Measurements from ENCODE around the gene PGLYRP4. TPM values are rescaled to one million over a fixed set of nuclear protein-coding genes. Genes with fewer than 3 reads are reported as not detected.

PGLYRP4 gene
- total and polyA plus RNA-seq, 2 donors (not counting 1 experiment from before 2014, with no cell fraction given) = not detected

DNA sequence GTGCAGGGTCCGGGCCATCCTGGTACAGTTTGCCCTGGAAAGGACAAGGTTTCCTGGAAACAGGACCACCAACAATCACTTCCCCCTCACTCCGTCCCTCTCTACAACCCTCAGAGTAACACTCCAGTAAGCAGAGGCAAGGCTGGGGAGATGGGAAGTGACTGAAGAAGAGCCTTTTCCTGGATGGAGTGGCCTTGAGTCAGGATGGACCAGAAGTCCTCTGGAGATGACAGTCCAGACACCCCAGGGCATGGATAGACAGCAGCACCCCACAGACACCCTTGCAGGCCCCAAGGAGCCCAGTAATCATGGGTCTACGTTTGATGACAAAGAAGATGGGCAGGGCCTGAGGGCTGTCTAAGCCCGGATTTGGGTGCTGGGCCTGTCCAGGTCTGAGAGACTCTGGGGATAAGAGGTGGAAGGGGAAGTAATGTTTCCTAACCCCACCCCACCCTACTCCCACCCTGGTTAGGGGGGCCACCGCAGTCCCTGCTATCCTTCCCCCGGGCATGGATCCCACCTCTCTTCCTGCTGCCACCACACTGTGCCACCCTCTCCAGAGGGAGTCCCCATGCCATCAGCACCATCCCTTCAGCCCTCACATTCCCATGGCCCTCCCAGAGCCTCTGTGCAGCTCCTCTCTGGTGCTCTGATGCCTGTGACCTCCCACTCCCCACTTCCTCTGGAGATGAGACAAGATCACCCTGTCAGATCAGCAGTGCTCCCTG, 49.4 kb upstream of the PGLYRP4 start:
- no peaks in the 10 kb centered on the region for H3K79me2 ChIP-seq (ENCODE audit: control insufficient read depth, insufficient read depth, low read length)
- H3K4me3 Mint-ChIP-seq = no peak overlapping the region
- H3K9ac ChIP-seq (ENCODE audit: low read length) = no peak overlapping the region
- H3K4me1 Mint-ChIP-seq = no peaks in the 10 kb centered on the region
- no peak overlapping the region for H3K4me3 ChIP-seq (ENCODE audit: control extremely low read depth in 1 of 5, extremely low read depth in 1 of 5, insufficient read depth in 1 of 5, low read depth in 2 of 5, low read length in 4 of 5)
- no peak for TF ChIP-seq EZH2 (IDR thresholded peaks at IDR 0.05; ENCODE audit: borderline replicate concordance, insufficient read depth, low read depth, low read length, poor library complexity, severe bottlenecking)
- TF ChIP-seq, protein P1, sequence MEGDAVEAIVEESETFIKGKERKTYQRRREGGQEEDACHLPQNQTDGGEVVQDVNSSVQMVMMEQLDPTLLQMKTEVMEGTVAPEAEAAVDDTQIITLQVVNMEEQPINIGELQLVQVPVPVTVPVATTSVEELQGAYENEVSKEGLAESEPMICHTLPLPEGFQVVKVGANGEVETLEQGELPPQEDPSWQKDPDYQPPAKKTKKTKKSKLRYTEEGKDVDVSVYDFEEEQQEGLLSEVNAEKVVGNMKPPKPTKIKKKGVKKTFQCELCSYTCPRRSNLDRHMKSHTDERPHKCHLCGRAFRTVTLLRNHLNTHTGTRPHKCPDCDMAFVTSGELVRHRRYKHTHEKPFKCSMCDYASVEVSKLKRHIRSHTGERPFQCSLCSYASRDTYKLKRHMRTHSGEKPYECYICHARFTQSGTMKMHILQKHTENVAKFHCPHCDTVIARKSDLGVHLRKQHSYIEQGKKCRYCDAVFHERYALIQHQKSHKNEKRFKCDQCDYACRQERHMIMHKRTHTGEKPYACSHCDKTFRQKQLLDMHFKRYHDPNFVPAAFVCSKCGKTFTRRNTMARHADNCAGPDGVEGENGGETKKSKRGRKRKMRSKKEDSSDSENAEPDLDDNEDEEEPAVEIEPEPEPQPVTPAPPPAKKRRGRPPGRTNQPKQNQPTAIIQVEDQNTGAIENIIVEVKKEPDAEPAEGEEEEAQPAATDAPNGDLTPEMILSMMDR (IDR thresholded peaks at IDR 0.05) = no peak
- H3K27me3 Mint-ChIP-seq = peaks cover 43% of the 10 kb centered on the region
- peaks cover 0 to under 1% (median 0%) of the 10 kb centered on the region in 4 experiments for H3K27me3 ChIP-seq (replicated peaks in 1 of 4; ENCODE audit: control extremely low read depth in 1 of 4, control insufficient read depth in 3 of 4, insufficient read depth in 4 of 4, low read length in 3 of 4)
- H3K27ac Mint-ChIP-seq = no peak overlapping the region
- H3K36me3 ChIP-seq (replicated peaks in 1 of 2; ENCODE audit: control extremely low read depth in 1 of 2, control insufficient read depth in 1 of 2, extremely low read depth in 1 of 2, insufficient read depth in 2 of 2, low read length in 1 of 2) = no peaks in the 10 kb centered on the region
- intact Hi-C loops (cut with micrococcal nuclease) = no loop called here
- WGBS (ENCODE audit: insufficient coverage) = 86% methylated on average over 3 of the region's 6 CpGs
- H3K4me1 ChIP-seq (ENCODE audit: control insufficient read depth in 2 of 2, insufficient read depth in 2 of 2, low read length in 2 of 2) = no peaks in the 10 kb centered on the region
- H3K27ac ChIP-seq (ENCODE audit: low read length in 2 of 2) = no peak overlapping the region
- H3K9me3 ChIP-seq (ENCODE audit: control extremely low read depth in 1 of 3, control insufficient read depth in 2 of 3, insufficient read depth in 1 of 3, low read length in 2 of 3) = no peaks in the 10 kb centered on the region
- H2AFZ ChIP-seq (ENCODE audit: insufficient read depth, low read depth, low read length, poor library complexity, severe bottlenecking) = no peak overlapping the region
- H4K20me1 ChIP-seq (ENCODE audit: control insufficient read depth, insufficient read depth, low read length, poor library complexity, severe bottlenecking) = no peaks in the 10 kb centered on the region
- no peak for DNase-seq
- H3K9me3 Mint-ChIP-seq (ENCODE audit: insufficient read depth) = no peaks in the 10 kb centered on the region
- no peak overlapping the region for H3K4me2 ChIP-seq (replicated peaks; ENCODE audit: low read depth, low read length, poor library complexity, severe bottlenecking)
- POLR2A ChIA-PET = no interaction called here
- CTCF ChIA-PET = no interaction called here
- ATAC-seq (ENCODE audit: low read depth) = no peak

GRCh38 chr1:153397051-153397923, 48.6 kb upstream of the PGLYRP4 start:
- Histone ChIP-seq H3K4me3 (ENCODE audit: control extremely low read depth in 1 of 5, extremely low read depth in 1 of 5, insufficient read depth in 1 of 5, low read depth in 2 of 5, low read length in 4 of 5) (no peak overlapping the region), H3K4me2 (replicated peaks; ENCODE audit: low read depth, low read length, poor library complexity, severe bottlenecking) (no peak overlapping the region), H3K79me2 (ENCODE audit: control insufficient read depth, insufficient read depth, low read length) (no peaks in the 10 kb centered on the region), H3K9ac (ENCODE audit: low read length) (no peak overlapping the region), H3K9me3 (ENCODE audit: control extremely low read depth in 1 of 3, control insufficient read depth in 2 of 3, insufficient read depth in 1 of 3, low read length in 2 of 3) (no peaks in the 10 kb centered on the region), H3K27me3 (replicated peaks in 1 of 4; ENCODE audit: control extremely low read depth in 1 of 4, control insufficient read depth in 3 of 4, insufficient read depth in 4 of 4, low read length in 3 of 4) (peaks cover 0 to 4% (median 0%) of the 10 kb centered on the region in 4 experiments), H3K4me1 (ENCODE audit: control insufficient read depth in 2 of 2, insufficient read depth in 2 of 2, low read length in 2 of 2) (no peaks in the 10 kb centered on the region), H2AFZ (ENCODE audit: insufficient read depth, low read depth, low read length, poor library complexity, severe bottlenecking) (no peak overlapping the region), H3K27ac (ENCODE audit: low read length in 2 of 2) (no peak overlapping the region), H4K20me1 (ENCODE audit: control insufficient read depth, insufficient read depth, low read length, poor library complexity, severe bottlenecking) (no peaks in the 10 kb centered on the region), H3K36me3 (replicated peaks in 1 of 2; ENCODE audit: control extremely low read depth in 1 of 2, control insufficient read depth in 1 of 2, extremely low read depth in 1 of 2, insufficient read depth in 2 of 2, low read length in 1 of 2) (no peaks in the 10 kb centered on the region)
- WGBS (ENCODE audit: insufficient coverage) = 85% methylated on average over 19 of the region's 19 CpGs
- H3K27me3 Mint-ChIP-seq = peaks cover 47% of the 10 kb centered on the region
- no peaks in the 10 kb centered on the region for H3K4me1 Mint-ChIP-seq
- ATAC-seq (ENCODE audit: low read depth) (no peak), DNase-seq (no peak)
- ChIA-PET POLR2A (no interaction called here), CTCF (no interaction called here)
- intact Hi-C loops (cut with micrococcal nuclease) = no loop called here
- no peak overlapping the region for H3K27ac Mint-ChIP-seq
- TF ChIP-seq, protein P1 (IDR thresholded peaks at IDR 0.05) = no peak
- no peak for TF ChIP-seq EZH2 (IDR thresholded peaks at IDR 0.05; ENCODE audit: borderline replicate concordance, insufficient read depth, low read depth, low read length, poor library complexity, severe bottlenecking)
- no peaks in the 10 kb centered on the region for H3K9me3 Mint-ChIP-seq (ENCODE audit: insufficient read depth)
- no peak overlapping the region for H3K4me3 Mint-ChIP-seq

Data from B cell (primary cell).